HG03045 (cell line): ENCODE data around the gene RPTOR.

Source experiments
- ATAC-seq: cut with Tn5 transposase; IDR thresholded peaks from one replicate; pipeline ENCODE4 v1.9.1; 2021; ENCODE audit warnings: mild to moderate bottlenecking, moderate library complexity; ENCODE audit not compliant: unreplicated experiment

RPTOR gene

GRCh38 chr17:81002013-81002384 lies 457.4 kb downstream of the RPTOR start:
- no peak for ATAC-seq

GRCh38 chr17:81002409-81003361 lies 458.0 kb downstream of the RPTOR start:
- no peak for ATAC-seq

- no peak for ATAC-seq
These were observed 459.3 kb downstream of the RPTOR start for GRCh38 chr17:81003711-81004475.

- ATAC-seq = no peak
These were observed 462.3 kb downstream of the RPTOR start for GRCh38 chr17:81006891-81007290.

GRCh38 chr17:81008140-81008539 lies 463.5 kb downstream of the RPTOR start:
- no peak for ATAC-seq

GRCh38 chr17:81009136-81009535 lies 464.5 kb downstream of the RPTOR start:
- no peak for ATAC-seq

GRCh38 chr17:81010935-81011334 lies 466.3 kb downstream of the RPTOR start:
- no peak for ATAC-seq

- ATAC-seq = no peak
These were observed 467.3 kb downstream of the RPTOR start for GRCh38 chr17:81011951-81012350.

- no peak for ATAC-seq
These were observed 468.2 kb downstream of the RPTOR start for GRCh38 chr17:81012574-81013447.

GRCh38 chr17:81013642-81014041 lies 469.0 kb downstream of the RPTOR start:
- no peak for ATAC-seq

GRCh38 chr17:81015136-81015535 lies 470.5 kb downstream of the RPTOR start:
- no peak for ATAC-seq
